Tibial nerve (tissue), 3 donors: ENCODE results near the gene CDC42EP3.

ENCODE experiments used
- POLR2A ChIP-seq, 2 donors: fragments of 450-650 bp; IDR thresholded peaks; one replicate each; pipeline ENCODE4 v1.6.1; 2017; ENCODE audit warnings: antibody characterized with exemption in 2 of 2, mild to moderate bottlenecking in 2 of 2, moderate library complexity in 2 of 2
- TF ChIP-seq, protein P1 (sequence below), 5 experiments: fragments of 200-600 bp in 3 of 5; fragments of 450-650 bp in 2 of 5; sonication (generic) in 3 of 5; IDR thresholded peaks; one replicate each; pipeline ENCODE4 v1.5.1; 2016 to 2019; ENCODE audit warnings: antibody characterized with exemption in 5 of 5, mild to moderate bottlenecking in 3 of 5, moderate library complexity in 2 of 5

DNA sequence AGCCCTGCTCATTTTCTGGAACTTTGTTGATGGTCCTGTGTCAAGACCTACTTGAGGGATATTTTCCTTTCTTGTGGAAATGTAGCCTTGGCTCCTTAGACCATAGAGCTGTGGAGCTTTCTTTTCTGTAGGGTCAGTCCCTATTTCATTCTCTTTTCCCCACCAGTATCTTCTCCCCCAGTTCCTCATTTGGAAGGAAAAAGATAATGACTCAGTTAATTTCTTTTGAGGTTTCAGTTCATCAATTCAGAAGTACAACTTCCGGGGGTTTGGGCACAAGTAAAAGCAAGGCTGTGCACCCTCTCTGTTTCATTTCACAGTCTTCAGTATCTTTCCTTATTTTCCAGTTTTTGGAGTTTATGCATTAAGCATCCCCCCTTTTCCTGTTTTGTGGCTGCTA is 70.7 kb downstream of the CDC42EP3 start:
- TF ChIP-seq POLR2A (IDR thresholded peaks at IDR 0.05) = no peak
- TF ChIP-seq, protein P1, sequence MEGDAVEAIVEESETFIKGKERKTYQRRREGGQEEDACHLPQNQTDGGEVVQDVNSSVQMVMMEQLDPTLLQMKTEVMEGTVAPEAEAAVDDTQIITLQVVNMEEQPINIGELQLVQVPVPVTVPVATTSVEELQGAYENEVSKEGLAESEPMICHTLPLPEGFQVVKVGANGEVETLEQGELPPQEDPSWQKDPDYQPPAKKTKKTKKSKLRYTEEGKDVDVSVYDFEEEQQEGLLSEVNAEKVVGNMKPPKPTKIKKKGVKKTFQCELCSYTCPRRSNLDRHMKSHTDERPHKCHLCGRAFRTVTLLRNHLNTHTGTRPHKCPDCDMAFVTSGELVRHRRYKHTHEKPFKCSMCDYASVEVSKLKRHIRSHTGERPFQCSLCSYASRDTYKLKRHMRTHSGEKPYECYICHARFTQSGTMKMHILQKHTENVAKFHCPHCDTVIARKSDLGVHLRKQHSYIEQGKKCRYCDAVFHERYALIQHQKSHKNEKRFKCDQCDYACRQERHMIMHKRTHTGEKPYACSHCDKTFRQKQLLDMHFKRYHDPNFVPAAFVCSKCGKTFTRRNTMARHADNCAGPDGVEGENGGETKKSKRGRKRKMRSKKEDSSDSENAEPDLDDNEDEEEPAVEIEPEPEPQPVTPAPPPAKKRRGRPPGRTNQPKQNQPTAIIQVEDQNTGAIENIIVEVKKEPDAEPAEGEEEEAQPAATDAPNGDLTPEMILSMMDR (IDR thresholded peaks at IDR 0.05) = no peak
